GM12864 (cell line): ENCODE measurements around the gene STK10.

Experiments
- DNase-seq: peaks from one replicate; pipeline ENCODE4 v3.0.0-alpha.2; 2011; ENCODE audit warnings: low read depth
- H3K4me3 ChIP-seq: 2 replicates; pipeline ENCODE4 v1.5.1; 2011; ENCODE audit warnings: mild to moderate bottlenecking, low read depth, low read length, control low read depth
- TF ChIP-seq, protein P1 (sequence below): IDR thresholded peaks from 2 replicates; pipeline ENCODE4 v1.5.1; 2011; ENCODE audit warnings: low read depth, mild to moderate bottlenecking, moderate library complexity, low read length, control low read depth, inconsistent platforms; ENCODE audit errors: missing control alignments

Gene STK10

DNA sequence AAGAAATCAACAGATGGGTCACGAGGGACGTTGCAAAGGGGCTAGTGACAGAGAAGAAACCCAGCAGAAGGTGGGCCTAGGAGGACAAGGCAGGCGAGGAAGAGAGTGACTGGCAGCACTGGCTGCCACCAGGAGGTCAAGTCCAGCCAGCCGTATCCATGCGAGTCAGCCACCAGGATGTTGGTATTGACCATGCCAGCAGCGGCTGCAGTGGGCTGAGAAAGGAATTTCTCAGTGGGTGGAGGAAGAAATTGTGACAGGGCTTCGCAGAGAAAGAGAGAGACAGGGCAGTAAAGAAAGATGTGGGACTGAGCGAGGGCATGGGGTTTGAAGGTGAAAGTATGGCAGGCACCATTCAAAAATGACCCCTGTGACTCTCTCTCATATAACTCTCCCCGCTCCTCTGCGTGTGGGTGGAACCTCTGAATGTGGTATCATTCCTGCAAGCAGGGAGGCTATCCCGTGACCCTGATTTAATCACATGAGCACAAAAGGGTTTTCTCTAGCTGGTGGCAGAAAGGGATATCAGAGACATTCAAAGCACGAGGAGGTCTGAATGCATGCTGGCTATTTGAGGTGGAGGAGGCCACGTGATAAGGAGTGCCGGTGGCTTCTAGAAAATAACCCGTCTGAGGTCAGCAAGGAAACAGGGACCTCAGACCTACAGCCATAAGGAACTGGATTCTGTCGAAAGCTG lies 136.2 kb downstream of the STK10 start:
- TF ChIP-seq, protein P1, sequence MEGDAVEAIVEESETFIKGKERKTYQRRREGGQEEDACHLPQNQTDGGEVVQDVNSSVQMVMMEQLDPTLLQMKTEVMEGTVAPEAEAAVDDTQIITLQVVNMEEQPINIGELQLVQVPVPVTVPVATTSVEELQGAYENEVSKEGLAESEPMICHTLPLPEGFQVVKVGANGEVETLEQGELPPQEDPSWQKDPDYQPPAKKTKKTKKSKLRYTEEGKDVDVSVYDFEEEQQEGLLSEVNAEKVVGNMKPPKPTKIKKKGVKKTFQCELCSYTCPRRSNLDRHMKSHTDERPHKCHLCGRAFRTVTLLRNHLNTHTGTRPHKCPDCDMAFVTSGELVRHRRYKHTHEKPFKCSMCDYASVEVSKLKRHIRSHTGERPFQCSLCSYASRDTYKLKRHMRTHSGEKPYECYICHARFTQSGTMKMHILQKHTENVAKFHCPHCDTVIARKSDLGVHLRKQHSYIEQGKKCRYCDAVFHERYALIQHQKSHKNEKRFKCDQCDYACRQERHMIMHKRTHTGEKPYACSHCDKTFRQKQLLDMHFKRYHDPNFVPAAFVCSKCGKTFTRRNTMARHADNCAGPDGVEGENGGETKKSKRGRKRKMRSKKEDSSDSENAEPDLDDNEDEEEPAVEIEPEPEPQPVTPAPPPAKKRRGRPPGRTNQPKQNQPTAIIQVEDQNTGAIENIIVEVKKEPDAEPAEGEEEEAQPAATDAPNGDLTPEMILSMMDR: no peak
- H3K4me3 ChIP-seq: no peak overlapping the region
- no peak for DNase-seq

DNA sequence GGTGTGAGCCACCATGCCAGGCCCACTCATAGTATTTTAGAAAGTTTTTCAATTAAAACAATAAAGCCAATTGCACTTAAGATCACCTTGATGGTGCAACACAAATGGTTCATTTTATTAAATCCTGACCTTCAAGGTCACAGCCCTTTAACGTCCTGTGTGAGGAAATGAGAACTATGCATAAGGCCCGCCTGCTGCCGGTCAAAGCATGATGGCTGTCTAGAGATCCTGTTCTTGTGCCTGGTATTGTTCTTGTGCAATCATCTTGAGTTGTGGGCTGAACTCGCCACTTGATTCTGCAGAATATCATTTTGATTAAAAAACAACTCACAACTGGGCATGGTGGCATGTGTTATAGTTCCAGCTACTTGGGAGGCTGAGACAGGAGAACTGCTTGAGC lies 137.9 kb downstream of the STK10 start:
- H3K4me3 ChIP-seq: no peak overlapping the region
- TF ChIP-seq, protein P1: no peak
- DNase-seq: no peak

DNA sequence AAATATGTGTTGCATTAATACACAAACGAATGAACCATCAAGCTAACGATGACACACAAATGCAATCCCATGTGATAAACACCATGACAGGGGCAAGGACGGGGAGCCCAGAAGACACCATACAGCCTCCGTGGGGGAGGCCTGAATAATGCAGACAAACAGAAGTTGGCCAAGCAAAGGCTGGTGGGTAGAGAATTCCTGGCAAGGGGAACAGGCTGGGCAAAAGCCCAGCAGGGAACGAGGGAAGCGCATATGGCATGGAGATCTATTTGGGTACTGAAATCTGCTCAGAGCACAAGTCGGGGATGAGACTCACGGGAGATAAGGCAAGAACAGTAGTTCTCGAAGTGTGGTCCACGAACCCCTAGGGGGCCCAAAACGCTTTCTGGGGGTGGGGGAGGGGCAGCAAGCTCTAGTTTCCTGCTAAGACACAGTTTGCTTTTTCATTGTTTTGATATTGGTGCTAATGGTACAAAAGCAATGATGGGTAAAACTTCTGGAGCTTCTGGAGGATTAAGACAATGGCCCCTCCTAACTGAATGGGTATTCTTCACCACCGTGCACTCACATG lies 138.7 kb downstream of the STK10 start:
- TF ChIP-seq, protein P1: no peak
- H3K4me3 ChIP-seq: no peak overlapping the region
- DNase-seq: no peak

DNA sequence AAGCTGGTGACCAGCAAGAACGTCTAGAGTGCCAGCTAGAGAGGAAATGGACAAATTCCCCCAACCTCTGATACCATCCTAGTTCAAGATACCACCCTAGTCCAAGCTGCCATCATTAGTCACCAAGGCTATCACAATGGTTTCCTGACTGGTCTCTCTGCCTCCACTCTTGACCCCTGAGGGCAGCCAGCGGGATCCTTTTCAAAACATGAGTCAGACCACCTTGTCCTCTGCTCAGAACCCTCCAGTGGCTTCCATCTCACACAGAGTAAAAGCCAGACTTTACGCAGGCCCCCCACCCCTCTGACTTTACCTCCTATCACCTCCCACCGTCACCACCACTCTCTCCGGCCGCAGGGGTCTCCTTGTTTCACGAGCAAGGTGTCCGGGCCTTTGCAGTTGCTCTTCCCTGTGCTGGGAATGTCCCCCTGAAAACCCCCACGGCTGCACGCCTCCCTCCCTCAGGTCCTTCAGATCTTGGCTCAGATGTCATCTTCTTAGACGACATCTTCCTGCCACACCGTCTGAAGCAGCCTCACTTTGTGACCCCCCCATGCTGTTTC lies 139.4 kb downstream of the STK10 start:
- H3K4me3 ChIP-seq: no peak overlapping the region
- TF ChIP-seq, protein P1: no peak
- DNase-seq: no peak

DNA sequence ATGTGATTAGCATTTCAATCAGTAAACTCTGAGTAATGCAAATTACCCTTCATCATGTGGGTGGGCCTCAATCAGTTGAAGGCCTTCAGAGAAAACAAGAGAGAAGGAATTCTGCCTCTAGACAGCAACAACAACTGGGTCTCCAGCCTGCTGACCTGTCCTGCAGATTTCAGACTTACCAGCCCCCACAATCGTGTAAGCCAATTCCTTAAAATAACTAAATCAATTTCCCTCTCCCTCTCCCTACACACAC lies 139.9 kb downstream of the STK10 start:
- TF ChIP-seq, protein P1: no peak
- no peak overlapping the region for H3K4me3 ChIP-seq
- DNase-seq: no peak

DNA sequence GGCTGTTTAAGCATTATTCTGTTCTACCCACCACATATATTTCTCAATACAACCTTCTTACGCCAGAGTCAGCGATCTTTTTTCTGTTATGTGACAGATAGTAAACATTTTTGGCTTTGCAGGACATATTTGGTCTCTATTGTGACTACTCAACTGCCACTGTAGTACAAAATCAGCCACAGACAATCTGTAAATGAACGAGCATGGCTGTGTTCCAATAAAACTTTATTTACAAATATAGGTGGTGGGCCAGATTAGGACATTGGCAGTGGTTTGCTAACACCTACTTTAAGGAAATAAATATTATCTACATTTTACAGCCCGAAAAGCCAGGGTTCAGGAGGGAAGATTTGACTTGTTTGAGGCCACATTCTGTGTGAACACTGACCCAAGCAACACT lies 141.4 kb downstream of the STK10 start:
- TF ChIP-seq, protein P1: no peak
- DNase-seq: no peak
- H3K4me3 ChIP-seq: no peak overlapping the region

DNA sequence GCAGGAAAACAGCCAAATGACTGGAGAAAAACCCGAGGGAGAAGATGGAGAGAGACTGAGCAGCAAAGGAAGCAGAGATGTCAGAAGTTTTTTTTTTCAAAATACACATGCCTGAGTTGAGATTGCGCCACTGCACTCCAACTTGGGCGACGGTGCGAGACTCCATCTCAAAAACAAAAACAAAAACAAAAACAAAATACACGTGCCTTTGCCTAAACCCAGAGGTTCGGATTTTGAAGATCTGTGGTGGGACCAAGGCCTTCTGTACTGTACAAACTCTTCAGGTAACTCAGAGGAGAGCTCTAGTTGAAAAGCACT lies 142.8 kb downstream of the STK10 start:
- TF ChIP-seq, protein P1: no peak
- H3K4me3 ChIP-seq: no peak overlapping the region

More for the DNA sequence above, 142.8 kb downstream of the STK10 start:
- DNase-seq: no peak
